ENCODE results near the gene STMND1.
A peak's percentile ranks its signal among the peaks of the same experiment; 100 is the strongest.

Gene STMND1

GRCh38 chr6:17151888-17152287, 50.0 kb downstream of the STMND1 start:
- in situ Hi-C loops (cut with HindIII; ENCODE audit: low pct_unique_long_range_greater_than_20kb, low sequenced_read_pairs) = no loop called here
- DNase-seq (ENCODE audit: low read depth in 1 of 2, low spot score in 1 of 2) = no peak
- no peak for TF ChIP-seq JUND (IDR thresholded peaks at IDR 0.05; ENCODE audit: low read depth)

GRCh38 chr6:17152703-17153102, 50.9 kb downstream of the STMND1 start:
- in situ Hi-C loops (cut with HindIII; ENCODE audit: low pct_unique_long_range_greater_than_20kb, low sequenced_read_pairs) = no loop called here

DNA sequence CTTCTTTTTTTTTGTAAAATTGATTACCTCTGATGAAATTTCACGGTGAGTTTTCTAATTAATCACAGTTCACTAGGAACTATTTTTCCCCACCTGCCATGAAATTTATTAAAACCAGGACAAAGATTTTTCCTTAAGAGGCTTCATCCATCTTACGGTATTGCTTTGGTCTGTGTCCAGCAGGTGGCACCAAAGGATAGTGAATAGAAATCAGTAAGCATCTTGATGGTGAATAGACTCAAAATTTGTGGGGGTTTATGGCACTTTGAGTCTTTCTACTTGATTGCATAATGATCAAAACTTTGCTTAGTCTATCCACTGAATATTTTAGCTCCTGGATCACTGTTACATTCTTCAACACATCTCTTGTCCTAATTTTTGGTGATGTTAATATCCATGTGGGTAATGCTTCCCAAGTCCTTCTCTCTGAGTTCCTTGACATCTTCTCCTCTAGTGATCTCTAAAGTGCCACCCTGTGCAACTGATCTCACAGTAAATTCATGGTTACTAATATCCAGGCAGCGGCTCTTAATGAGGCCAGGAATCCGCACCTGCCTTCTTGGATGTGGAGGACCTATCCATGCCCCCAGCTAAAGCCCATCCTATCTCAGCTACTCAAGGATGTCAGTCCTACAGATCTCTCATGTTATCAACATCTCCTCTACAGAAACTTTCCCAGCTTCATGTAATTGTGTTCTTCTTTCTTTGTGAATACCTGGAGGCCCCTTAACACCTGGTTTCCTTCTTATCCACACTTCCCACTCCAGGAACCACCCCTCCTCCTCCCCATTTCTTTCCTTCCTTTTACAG, 54.5 kb downstream of the STMND1 start:
- TF ChIP-seq JUND (IDR thresholded peaks at IDR 0.05; ENCODE audit: low read depth) = no peak
- DNase-seq (ENCODE audit: low read depth in 1 of 2, low spot score in 1 of 2) = peak; percentile 21 to 88
- in situ Hi-C loops (cut with HindIII; ENCODE audit: low pct_unique_long_range_greater_than_20kb, low sequenced_read_pairs) = no loop called here

More at GRCh38 chr6:17152703-17153102, 50.9 kb downstream of the STMND1 start:
- TF ChIP-seq JUND (IDR thresholded peaks at IDR 0.05; ENCODE audit: low read depth) = no peak
- DNase-seq (ENCODE audit: low read depth in 1 of 2, low spot score in 1 of 2) = no peak

DNA sequence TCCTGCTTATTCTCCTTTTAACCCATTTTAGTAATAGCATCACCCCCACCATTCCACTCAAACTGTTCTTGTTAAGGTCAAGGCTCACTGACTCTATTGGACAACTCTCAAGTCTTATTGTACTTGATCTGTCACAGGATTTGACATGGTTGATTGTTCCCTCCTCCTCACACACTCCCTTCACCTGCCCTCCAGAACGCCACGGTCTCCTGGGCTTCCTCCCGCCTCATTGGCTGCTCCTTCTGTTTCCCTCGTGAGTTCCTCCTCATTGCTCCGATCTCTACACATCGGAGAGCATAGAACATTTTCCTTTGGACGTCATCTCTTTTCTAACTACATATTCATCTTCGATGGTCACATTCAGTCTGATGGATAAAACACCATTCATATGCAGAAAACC, 55.1 kb downstream of the STMND1 start:
- no peak for DNase-seq (ENCODE audit: low read depth in 1 of 2, low spot score in 1 of 2)
- in situ Hi-C loops (cut with HindIII; ENCODE audit: low pct_unique_long_range_greater_than_20kb, low sequenced_read_pairs) = no loop called here

DNA sequence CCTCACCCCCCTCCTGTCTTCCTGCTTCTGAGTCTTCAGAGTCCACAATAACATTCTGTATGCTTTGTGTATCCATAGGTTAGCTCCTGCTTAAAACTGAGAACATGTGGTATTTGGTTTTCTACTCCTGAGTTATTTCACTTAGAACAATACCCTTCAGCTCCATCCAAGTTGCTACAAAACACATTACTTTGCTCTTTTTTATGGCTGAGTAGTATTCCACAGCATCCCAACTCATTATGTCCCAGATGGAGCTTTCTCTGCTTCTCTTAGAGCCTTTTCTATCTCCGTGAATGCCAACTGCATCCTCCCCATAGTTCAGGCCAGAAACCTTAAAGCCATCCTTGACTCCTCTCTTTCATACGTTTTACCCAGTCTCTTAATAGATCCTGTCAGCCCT, 55.8 kb downstream of the STMND1 start:
- DNase-seq (ENCODE audit: low read depth in 1 of 2, low spot score in 1 of 2) = no peak
- TF ChIP-seq JUND (IDR thresholded peaks at IDR 0.05; ENCODE audit: low read depth) = no peak
- in situ Hi-C loops (cut with HindIII; ENCODE audit: low pct_unique_long_range_greater_than_20kb, low sequenced_read_pairs) = no loop called here

More for the DNA sequence above, 55.1 kb downstream of the STMND1 start:
- no peak for TF ChIP-seq JUND (IDR thresholded peaks at IDR 0.05; ENCODE audit: low read depth)

GRCh38 chr6:17159240-17159639, 57.4 kb downstream of the STMND1 start:
- in situ Hi-C loops (cut with HindIII; ENCODE audit: low pct_unique_long_range_greater_than_20kb, low sequenced_read_pairs) = no loop called here
- no peak for TF ChIP-seq JUND (IDR thresholded peaks at IDR 0.05; ENCODE audit: low read depth)
- peak in 1 of 2 experiments; percentile 39 for DNase-seq (ENCODE audit: low read depth in 1 of 2, low spot score in 1 of 2)

DNA sequence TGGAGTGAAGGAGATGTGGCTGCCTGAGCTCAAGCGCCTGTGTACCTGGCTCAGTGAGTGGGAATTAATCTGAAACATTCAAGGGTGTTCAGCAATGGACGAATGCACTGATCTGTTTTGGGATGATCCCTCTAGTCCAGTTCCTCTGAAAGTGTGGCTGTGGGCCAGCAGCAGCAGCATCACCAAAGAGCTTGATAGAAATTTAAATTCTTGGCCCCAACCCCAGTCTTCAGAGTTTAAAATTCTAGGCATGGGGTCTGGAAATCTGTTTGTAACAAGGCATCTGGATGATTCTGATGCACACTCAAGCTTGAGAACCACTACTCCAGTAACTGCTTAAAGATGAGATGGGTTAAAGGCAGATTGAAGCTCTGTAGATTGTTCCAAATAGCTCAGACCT, 59.2 kb downstream of the STMND1 start:
- no peak for DNase-seq (ENCODE audit: low read depth in 1 of 2, low spot score in 1 of 2)
- no peak for TF ChIP-seq JUND (IDR thresholded peaks at IDR 0.05; ENCODE audit: low read depth)
- in situ Hi-C loops (cut with HindIII; ENCODE audit: low pct_unique_long_range_greater_than_20kb, low sequenced_read_pairs) = no loop called here

DNA sequence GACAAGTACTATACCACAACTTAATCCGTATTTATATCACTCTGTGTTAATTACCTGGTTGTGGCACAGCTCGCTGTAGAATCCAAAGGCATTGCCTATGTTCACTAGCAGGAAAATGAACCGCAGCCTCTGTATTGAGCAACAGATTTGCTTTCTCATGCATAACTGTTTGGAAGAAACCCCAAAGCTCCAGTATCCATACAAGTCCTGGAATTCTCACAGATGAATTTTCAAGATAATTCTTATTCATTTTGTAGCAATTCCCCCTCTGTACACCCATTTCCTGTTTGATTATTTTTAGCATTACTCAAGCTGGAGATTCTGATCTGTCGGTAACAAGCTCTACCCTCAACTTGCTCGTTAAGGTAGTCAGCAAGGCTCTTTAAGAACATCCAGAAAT, 63.5 kb downstream of the STMND1 start:
- in situ Hi-C loops (cut with HindIII; ENCODE audit: low pct_unique_long_range_greater_than_20kb, low sequenced_read_pairs) = no loop called here
- no peak for DNase-seq (ENCODE audit: low read depth in 1 of 2, low spot score in 1 of 2)
- TF ChIP-seq JUND (IDR thresholded peaks at IDR 0.05; ENCODE audit: low read depth) = no peak

DNA sequence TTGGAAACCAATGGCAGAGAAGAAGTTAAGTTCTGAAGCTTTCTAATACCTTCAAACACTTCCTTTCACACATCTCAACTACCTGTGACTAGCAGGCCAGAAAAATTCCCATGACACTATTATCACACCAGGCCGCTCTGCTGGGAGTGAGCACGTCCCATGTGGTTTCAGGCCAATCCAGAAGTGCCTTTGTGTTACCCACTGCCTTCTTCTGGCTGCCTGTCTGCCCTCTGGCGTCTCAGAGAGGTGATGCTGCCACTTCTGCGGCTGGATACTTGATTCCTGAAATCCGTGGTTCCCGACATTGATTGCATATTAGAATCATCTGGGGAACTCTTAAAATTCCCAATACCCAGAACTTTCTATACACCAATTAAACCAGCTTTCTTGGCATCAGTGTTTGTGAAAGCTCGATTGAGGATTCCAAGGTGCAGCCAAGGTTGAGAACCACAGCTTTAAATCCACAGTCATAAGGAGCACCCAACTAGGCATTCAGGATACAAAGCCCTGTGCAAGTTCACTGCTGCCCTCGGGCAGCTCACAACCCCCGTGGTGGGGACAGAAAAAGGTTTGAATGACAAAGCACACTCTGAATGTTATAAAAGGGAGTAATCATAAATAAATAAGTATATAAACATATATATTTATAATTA, 65.6 kb downstream of the STMND1 start:
- in situ Hi-C loops (cut with HindIII; ENCODE audit: low pct_unique_long_range_greater_than_20kb, low sequenced_read_pairs) = no loop called here
- peak; percentile 33 to 87 for DNase-seq (ENCODE audit: low read depth in 1 of 2, low spot score in 1 of 2)
- no peak for TF ChIP-seq JUND (IDR thresholded peaks at IDR 0.05; ENCODE audit: low read depth)

DNA sequence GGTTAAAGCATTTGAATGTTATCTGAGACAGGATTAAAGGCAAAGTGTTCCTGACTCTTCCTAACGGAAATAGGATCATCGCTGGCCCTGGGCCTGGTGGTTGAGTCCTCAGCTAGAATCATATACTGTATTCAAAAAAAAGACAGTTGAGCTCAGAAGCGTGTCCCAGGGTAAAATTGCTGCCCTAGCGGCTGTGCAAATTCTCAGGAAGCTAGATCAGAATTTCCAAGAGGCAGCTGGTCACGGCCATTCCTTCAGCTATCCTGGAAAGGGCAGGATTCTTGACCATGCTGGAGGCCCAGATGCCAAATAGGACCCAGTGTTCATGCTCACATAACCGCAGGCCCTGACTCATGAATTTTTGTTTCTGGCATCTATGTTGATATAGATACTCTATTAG, 67.4 kb downstream of the STMND1 start:
- TF ChIP-seq JUND (IDR thresholded peaks at IDR 0.05; ENCODE audit: low read depth) = no peak
- in situ Hi-C loops (cut with HindIII; ENCODE audit: low pct_unique_long_range_greater_than_20kb, low sequenced_read_pairs) = no loop called here
- DNase-seq (ENCODE audit: low read depth in 1 of 2, low spot score in 1 of 2) = no peak

- TF ChIP-seq JUND (IDR thresholded peaks at IDR 0.05; ENCODE audit: low read depth) = no peak
- in situ Hi-C loops (cut with HindIII; ENCODE audit: low pct_unique_long_range_greater_than_20kb, low sequenced_read_pairs) = no loop called here
- DNase-seq (ENCODE audit: low read depth in 1 of 2, low spot score in 1 of 2) = no peak
Observed at GRCh38 chr6:17169711-17170110, 67.9 kb downstream of the STMND1 start.

GRCh38 chr6:17172836-17173470, 71.1 kb downstream of the STMND1 start:
- in situ Hi-C loops (cut with HindIII; ENCODE audit: low pct_unique_long_range_greater_than_20kb, low sequenced_read_pairs) = no loop called here
- TF ChIP-seq JUND (IDR thresholded peaks at IDR 0.05; ENCODE audit: low read depth) = no peak
- no peak for DNase-seq (ENCODE audit: low read depth in 1 of 2, low spot score in 1 of 2)

DNA sequence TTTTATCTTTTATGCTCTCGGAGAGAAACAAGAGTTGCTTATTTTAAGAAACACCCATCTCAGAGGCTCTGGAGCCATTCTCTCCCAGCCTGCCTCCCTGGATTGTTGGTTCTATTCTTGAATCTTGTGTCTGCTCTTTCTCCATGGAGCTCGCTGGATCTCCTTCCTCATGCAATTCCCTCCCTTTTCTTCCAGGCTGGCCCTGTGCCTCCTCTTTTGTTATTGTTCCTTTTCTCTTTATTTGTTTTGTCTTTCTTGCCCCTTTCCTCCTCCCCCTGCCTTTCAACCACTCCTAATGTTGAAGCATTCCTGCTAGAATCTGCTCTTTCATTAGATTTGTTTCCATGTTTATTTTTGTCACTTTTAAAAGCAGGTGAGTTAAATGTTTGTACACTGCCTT, 76.5 kb downstream of the STMND1 start:
- no peak for DNase-seq (ENCODE audit: low read depth in 1 of 2, low spot score in 1 of 2)
- in situ Hi-C loops (cut with HindIII; ENCODE audit: low pct_unique_long_range_greater_than_20kb, low sequenced_read_pairs) = no loop called here
- TF ChIP-seq JUND (IDR thresholded peaks at IDR 0.05; ENCODE audit: low read depth) = no peak
